GM19438 (cell line): ENCODE measurements around the gene TMEM53.

Source experiments
- ATAC-seq: cut with Tn5 transposase; IDR thresholded peaks from one replicate; pipeline ENCODE4 v1.9.1; 2021; ENCODE audit warnings: low read depth; ENCODE audit not compliant: unreplicated experiment

TMEM53 gene

GRCh38 chr1:44631647-44632539, 42.4 kb downstream of the TMEM53 start:
- peak; percentile 72 for ATAC-seq

DNA sequence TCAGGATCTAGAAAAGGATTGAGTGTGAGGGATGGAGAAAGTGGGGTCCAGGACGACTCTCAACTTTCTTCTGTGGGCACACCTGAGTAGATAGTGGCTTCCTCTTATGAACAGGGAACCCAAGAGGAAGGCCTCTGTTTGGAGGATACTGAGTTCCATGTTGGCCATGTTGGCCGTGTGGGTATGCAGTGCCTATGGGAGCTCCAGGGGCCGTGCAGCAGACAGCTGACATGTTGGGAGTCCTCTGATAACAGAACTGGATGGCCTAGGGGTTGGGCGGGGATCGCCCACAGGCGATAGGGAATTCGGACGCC, 43.0 kb downstream of the TMEM53 start:
- ATAC-seq = no peak

DNA sequence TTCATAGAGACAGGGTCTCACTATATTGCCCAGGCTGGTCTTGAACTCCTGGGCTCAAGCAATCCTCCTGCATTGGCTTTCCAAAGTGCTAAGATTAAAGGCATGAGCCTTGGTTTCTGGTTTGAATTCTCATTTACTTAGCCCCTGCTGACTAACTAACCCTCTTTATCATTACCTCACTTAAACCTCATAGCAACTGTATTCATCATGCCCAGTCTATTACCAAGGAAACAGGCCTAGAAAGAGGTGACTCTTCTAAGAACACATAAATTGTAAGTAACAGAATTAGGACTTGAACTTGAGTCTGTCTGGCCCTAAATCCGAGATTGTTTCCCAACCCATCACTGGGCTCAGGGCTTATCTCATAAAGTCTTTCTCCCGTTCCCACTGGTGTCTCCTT, 44.2 kb downstream of the TMEM53 start:
- no peak for ATAC-seq

DNA sequence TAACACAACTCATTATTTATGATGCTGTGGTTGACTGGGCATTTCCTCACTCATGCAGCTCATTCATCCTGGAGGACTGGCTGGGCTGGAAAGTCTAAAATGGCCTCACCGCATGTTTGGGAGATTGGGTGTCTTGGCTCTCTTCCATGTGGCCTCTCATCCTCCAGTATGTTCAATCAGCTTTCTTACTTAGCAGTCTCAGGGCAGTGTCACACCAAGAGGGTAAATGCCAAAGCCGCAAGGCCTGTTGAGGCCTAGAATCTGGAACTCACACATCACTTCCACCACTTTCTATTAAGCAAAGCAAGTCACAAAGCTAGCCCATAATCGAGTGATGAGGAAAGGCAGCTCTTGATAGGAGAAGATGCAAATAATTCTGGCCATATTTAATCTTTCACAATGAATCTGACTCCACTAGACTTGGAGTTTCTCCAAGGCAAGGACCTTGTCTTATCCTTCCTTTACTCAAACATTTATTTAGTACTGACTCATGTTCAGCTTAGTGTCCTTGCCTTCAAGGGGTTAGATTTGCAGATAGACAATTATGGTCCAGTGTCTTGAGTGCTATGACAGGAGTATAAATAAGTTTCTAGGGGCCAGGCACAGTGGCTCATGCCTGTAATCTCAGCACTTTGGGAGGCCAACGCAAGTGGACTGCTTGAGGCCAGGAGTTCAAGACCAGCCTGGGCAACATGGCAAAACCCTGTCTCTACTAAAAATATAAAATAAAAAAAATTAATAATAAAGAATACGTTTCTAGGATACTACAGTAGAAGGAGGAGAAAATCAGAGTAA, 45.1 kb downstream of the TMEM53 start:
- no peak for ATAC-seq

GRCh38 chr1:44625348-44625747, 48.9 kb downstream of the TMEM53 start:
- ATAC-seq = no peak

GRCh38 chr1:44624268-44624901, 49.9 kb downstream of the TMEM53 start:
- ATAC-seq = no peak

GRCh38 chr1:44621841-44622286, 52.4 kb downstream of the TMEM53 start:
- ATAC-seq = no peak

DNA sequence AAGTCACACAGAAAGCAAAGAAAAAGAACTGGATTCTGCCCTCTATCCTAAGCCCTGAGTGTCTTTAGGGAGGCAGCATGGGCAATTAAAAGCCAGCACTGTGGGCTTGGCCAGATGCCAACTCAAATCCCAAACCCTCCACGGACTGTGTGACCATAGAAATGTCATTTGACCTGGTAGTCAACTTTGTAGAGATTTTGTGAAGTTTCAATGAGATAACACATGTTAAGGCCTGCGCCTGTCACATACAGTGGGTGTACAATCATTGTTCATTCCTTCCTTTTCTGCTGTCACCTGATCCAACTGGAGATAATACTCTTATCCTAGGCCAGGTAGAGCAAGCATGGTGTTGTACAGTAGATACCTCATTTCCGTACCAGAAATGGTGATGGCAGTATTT, 54.2 kb downstream of the TMEM53 start:
- ATAC-seq = no peak

DNA sequence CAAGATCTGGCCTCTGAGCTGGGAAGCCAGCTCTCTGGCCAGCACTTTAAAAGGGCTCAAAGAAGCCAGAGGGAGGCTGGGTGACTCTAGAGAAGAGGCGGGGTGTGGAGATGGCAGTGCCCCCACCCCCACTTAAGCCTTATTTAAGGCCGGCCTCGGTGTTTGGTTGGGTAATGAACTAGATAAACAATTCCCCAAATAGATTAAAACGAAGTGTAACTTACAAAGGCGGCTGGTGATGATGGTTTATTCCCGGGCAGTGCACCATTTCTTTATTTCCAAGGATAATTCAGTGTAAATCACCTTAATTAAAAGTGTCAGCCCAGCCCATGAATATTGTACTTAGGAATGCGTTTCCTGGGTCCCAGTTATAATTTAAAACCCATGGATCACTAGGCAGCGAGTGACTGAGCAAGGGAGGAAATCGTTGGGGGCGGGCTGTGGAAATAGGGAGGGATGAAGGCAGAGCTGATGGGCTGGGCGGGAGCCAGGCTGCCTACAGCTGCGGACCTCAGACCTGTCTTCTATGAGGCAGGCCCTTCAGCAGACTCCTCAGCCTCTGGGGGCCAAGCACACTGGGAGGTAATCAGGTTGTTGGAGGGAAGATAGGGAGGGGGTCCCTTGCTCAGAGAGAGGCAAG, 54.9 kb downstream of the TMEM53 start:
- no peak for ATAC-seq

DNA sequence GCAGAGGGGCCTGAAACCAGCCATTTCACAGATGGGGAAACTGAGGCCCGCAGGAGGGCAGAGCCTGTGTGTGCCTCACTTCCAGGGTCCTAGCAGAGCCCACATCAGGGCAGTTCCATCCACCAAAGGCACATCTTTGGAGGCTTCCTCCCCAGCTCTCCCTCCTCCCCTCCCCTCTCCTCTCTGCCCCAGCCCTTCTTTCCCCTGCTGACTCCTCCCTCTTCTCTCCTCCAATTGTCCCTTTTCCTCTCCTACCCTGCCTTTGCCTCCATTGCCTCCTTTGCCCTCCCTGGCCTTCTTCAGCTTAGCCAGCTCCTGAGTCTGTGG, 56.6 kb downstream of the TMEM53 start:
- ATAC-seq = no peak

GRCh38 chr1:44616991-44617702, 57.1 kb downstream of the TMEM53 start:
- ATAC-seq = no peak

GRCh38 chr1:44616284-44616990, 57.8 kb downstream of the TMEM53 start:
- ATAC-seq = no peak

DNA sequence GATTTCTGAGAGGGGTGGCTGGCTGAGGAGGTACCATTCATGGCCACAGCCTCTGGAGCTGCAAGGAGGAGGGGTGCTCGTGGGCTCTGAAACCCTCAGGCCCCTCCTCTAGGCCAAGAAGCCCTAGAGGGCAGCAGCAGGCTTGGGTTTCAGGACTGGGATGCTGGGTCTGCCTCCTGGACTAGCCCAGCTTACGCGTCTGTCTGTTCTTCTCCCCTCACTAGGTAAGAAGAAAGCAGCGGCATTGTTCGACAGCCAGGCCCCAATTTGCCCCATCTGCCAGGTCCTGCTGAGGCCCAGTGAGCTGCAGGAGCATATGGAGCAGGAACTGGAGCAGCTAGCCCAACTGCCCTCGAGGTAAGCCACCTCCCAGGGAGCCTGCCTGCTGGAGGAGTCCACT, 60.3 kb downstream of the TMEM53 start:
- no peak for ATAC-seq

GRCh38 chr1:44611866-44612265, 62.4 kb downstream of the TMEM53 start:
- ATAC-seq = no peak

- ATAC-seq = no peak
These were observed 62.9 kb downstream of the TMEM53 start for GRCh38 chr1:44611419-44611818.

DNA sequence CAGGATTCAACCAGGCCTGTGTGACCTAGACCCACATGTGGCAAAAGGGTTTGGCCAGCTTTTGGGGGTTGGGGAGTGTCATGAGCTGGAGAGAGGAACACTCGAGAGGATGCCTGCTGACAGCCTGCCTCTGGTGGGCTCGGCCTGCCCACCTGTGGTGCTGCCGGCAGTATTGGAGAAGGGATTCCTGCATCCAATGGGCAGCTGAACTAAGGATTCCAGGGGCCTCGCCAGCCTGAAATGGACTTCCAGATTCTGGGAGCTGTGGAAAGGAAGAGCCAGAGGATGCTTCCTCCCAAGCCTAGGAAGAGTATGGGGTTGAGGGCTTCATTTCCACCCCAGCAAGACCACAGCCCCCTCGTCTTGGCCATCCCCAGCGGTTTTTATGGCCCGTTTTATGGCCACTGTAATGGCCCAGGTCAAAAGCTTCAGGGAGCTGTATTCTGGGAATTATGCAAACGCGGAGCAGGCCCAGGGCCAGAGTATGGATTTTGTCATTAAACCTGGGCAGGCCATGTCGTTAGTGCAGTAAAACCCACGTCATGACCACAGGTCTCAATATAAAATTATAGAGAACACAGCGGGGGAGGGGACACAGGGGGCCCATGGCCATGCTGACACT, 63.6 kb downstream of the TMEM53 start:
- ATAC-seq = no peak

DNA sequence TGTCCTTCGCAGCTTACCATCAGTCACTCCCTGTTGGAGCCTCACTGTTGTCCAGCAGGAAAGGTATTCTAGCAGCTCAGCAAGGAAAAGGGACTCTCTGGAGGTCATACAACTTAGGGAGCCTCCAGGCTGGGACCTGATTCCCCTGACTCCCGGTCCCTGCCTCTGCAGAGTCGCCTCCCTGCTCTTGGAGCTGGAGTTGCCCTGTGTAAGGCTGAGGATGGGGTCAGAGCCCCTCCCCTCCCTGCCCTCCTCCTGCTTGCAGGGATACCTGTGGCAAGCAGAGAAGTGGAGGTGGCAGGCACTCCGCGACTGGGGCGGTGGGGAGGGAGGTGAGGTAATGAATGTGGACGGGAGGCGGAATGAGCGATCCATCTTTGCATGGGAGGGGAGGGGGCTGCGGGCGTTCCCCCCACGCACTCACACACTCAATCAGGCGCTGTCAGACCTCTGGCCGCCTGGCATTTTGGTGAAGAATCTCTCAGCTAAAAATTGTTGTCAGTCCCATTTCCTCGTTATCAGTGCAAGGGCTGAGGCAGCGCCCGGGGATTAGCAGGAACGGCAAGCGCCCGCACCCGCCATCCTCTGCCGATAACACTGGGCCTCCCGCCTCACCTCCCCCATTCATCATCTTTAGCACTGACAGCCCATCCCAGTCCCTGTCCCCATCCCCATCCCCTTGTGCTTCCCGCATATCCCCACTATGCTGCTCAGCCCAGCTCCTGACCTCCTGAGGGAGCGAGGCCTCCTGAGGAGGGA, 64.3 kb downstream of the TMEM53 start:
- ATAC-seq = no peak

GRCh38 chr1:44609412-44609767, 64.9 kb downstream of the TMEM53 start:
- ATAC-seq = no peak

GRCh38 chr1:44608141-44608540, 66.1 kb downstream of the TMEM53 start:
- ATAC-seq = no peak
